H9 (cell line): ENCODE results near the gene DLG1. TPM values are rescaled to one million over a fixed set of nuclear protein-coding genes. Genes with fewer than 3 reads are reported as not detected.

ENCODE experiments used
- DNase-seq: peaks from one replicate; pipeline ENCODE4 v3.0.0-alpha.2; 2017
- H2AFZ ChIP-seq: one replicate; pipeline ENCODE4 v1.6.1; 2013; ENCODE audit warnings: mild to moderate bottlenecking, low read length, control low read depth, moderate library complexity
- H2AK5ac ChIP-seq: 2 replicates; pipeline ENCODE4 v1.6.1; 2013; ENCODE audit warnings: low read length, control low read depth, mixed read lengths; ENCODE audit not compliant: insufficient read length
- H2BK120ac ChIP-seq: one replicate; pipeline ENCODE4 v1.6.1; 2013; ENCODE audit warnings: low read depth, mild to moderate bottlenecking, low read length, control low read depth, inconsistent platforms; ENCODE audit not compliant: poor library complexity, severe bottlenecking
- H2BK12ac ChIP-seq: 2 replicates; pipeline ENCODE4 v1.6.1; 2013; ENCODE audit warnings: low read length, control low read depth, mixed read lengths, low read depth; ENCODE audit not compliant: insufficient read length
- H2BK15ac ChIP-seq: 2 replicates; pipeline ENCODE4 v1.6.1; 2013; ENCODE audit warnings: low read depth, low read length, control low read depth
- H2BK20ac ChIP-seq: one replicate; pipeline ENCODE4 v1.6.1; 2013; ENCODE audit warnings: low read depth, mild to moderate bottlenecking, low read length, control low read depth, inconsistent platforms; ENCODE audit not compliant: poor library complexity, severe bottlenecking
- H2BK5ac ChIP-seq: 2 replicates; pipeline ENCODE4 v1.6.1; 2013; ENCODE audit warnings: low read length, control low read depth, mixed read lengths; ENCODE audit not compliant: insufficient read length
- H3K14ac ChIP-seq: 2 replicates; pipeline ENCODE4 v1.6.1; 2013; ENCODE audit warnings: low read length, control low read depth; ENCODE audit not compliant: insufficient read depth
- H3K18ac ChIP-seq: 2 replicates; pipeline ENCODE4 v1.6.1; 2013; ENCODE audit warnings: low read depth, mild to moderate bottlenecking, mixed read lengths, low read length, control low read depth; ENCODE audit not compliant: insufficient read length
- H3K23ac ChIP-seq: 2 replicates; pipeline ENCODE4 v1.6.1; 2013; ENCODE audit warnings: low read length, control low read depth, mixed read lengths, low read depth; ENCODE audit not compliant: insufficient read length
- H3K23me2 ChIP-seq: 2 replicates; pipeline ENCODE4 v1.6.1; 2013; ENCODE audit warnings: low read depth, mild to moderate bottlenecking, mixed read lengths, low read length, control low read depth; ENCODE audit not compliant: insufficient read length, poor library complexity, severe bottlenecking
- H3K27ac ChIP-seq: 2 replicates; pipeline ENCODE4 v1.5.1; 2013; ENCODE audit warnings: low read length, control low read depth, mixed read lengths, low read depth; ENCODE audit not compliant: insufficient read length
- H3K27me3 ChIP-seq: 2 replicates; pipeline ENCODE4 v1.6.1; 2013; ENCODE audit warnings: low read length, control low read depth, inconsistent platforms; ENCODE audit not compliant: insufficient read depth
- H3K4ac ChIP-seq: 2 replicates; pipeline ENCODE4 v1.6.1; 2013; ENCODE audit warnings: low read depth, mild to moderate bottlenecking, control low read depth, inconsistent platforms, low read length, moderate library complexity
- H3K4me1 ChIP-seq: 2 replicates; pipeline ENCODE4 v1.6.1; 2013; ENCODE audit warnings: low read length, control low read depth, inconsistent platforms; ENCODE audit not compliant: insufficient read depth
- H3K4me2 ChIP-seq: 2 replicates; pipeline ENCODE4 v1.6.1; 2013; ENCODE audit warnings: low read length, control low read depth, mixed read lengths; ENCODE audit not compliant: insufficient read length, insufficient read depth
- H3K56ac ChIP-seq: 2 replicates; pipeline ENCODE4 v1.6.1; 2013; ENCODE audit warnings: low read depth, mild to moderate bottlenecking, mixed read lengths, low read length, control low read depth; ENCODE audit not compliant: insufficient read length
- H3K79me1 ChIP-seq: 2 replicates; pipeline ENCODE4 v1.6.1; 2013; ENCODE audit warnings: low read depth, mild to moderate bottlenecking, moderate library complexity, low read length, control low read depth, inconsistent platforms; ENCODE audit not compliant: insufficient read depth, poor library complexity, severe bottlenecking
- H3K79me2 ChIP-seq: 2 replicates; pipeline ENCODE4 v1.6.1; 2013; ENCODE audit warnings: low read length, control low read depth, inconsistent platforms; ENCODE audit not compliant: insufficient read depth
- H3K9ac ChIP-seq: 2 replicates; pipeline ENCODE4 v1.6.1; 2013; ENCODE audit warnings: low read length, control low read depth, mixed read lengths; ENCODE audit not compliant: insufficient read length; ENCODE audit errors: extremely low read depth
- H3K9me3 ChIP-seq: one replicate; pipeline ENCODE4 v1.6.1; 2013; ENCODE audit warnings: low read depth, low read length, inconsistent platforms; ENCODE audit not compliant: control insufficient read depth
- H3T11ph ChIP-seq: one replicate; pipeline ENCODE4 v1.6.1; 2013; ENCODE audit warnings: mild to moderate bottlenecking, low read length, control low read depth, inconsistent platforms
- H4K20me1 ChIP-seq: one replicate; pipeline ENCODE4 v1.6.1; 2013; ENCODE audit not compliant: control insufficient read depth, insufficient read length, insufficient read depth
- H4K5ac ChIP-seq: 2 replicates; pipeline ENCODE4 v1.6.1; 2013; ENCODE audit warnings: low read depth, mild to moderate bottlenecking, mixed read lengths, low read length, control low read depth; ENCODE audit not compliant: insufficient read length
- H4K8ac ChIP-seq: replicated peaks from 2 replicates; pipeline ENCODE4 v1.6.1; 2013; ENCODE audit warnings: low read length, control low read depth, mixed read lengths, low read depth; ENCODE audit not compliant: insufficient read length
- H4K91ac ChIP-seq: 2 replicates; pipeline ENCODE4 v1.6.1; 2013; ENCODE audit warnings: low read depth, mild to moderate bottlenecking, moderate library complexity, mixed read lengths, low read length, control low read depth; ENCODE audit not compliant: insufficient read length
- H3K27ac Mint-ChIP-seq, 3 experiments: 2 replicates in 2 of 3; 3 replicates in 1 of 3; pipeline ENCODE4 v1.8.0; 2020 to 2021; ENCODE audit warnings: mixed read lengths in 3 of 3, mild to moderate bottlenecking in 1 of 3, moderate library complexity in 1 of 3
- H3K27me3 Mint-ChIP-seq: 2 replicates; pipeline ENCODE4 v1.8.0; 2021; ENCODE audit warnings: low read depth, mild to moderate bottlenecking, moderate library complexity, mixed read lengths
- H3K36me3 Mint-ChIP-seq, 3 experiments: 2 replicates in 2 of 3; 3 replicates in 1 of 3; pipeline ENCODE4 v1.8.0; 2020 to 2021; ENCODE audit warnings: low read depth in 3 of 3, mixed read lengths in 3 of 3; ENCODE audit not compliant: insufficient read depth in 1 of 3
- H3K4me1 Mint-ChIP-seq, 2 experiments: 2 replicates each; pipeline ENCODE4 v1.8.0; 2020; ENCODE audit warnings: mixed read lengths in 2 of 2
- H3K4me3 Mint-ChIP-seq, 2 experiments: 2 replicates in 1 of 2; 3 replicates in 1 of 2; pipeline ENCODE4 v1.8.0; 2020 to 2021; ENCODE audit warnings: mild to moderate bottlenecking in 2 of 2, mixed read lengths in 2 of 2, moderate library complexity in 1 of 2
- H3K9me3 Mint-ChIP-seq, 2 experiments: 2 replicates in 1 of 2; 3 replicates in 1 of 2; pipeline ENCODE4 v1.8.0; 2020; ENCODE audit warnings: mild to moderate bottlenecking in 2 of 2, mixed read lengths in 2 of 2, moderate library complexity in 1 of 2
- CTCF ChIP-seq: fragments of 200-600 bp; sonication (generic); conservative IDR thresholded peaks from 3 replicates; pipeline ENCODE4 v1.8.0; 2021; ENCODE audit warnings: antibody characterized with exemption, mild to moderate bottlenecking
- WGBS: extraction: QIAGEN DNeasy Blood & Tissue Kit; methylation state at CpG from one replicate; pipeline ENCODE4 v1.1.7; 2013; ENCODE audit warnings: missing lambda C conversion rate, low lambda C conversion rate, mixed read lengths; ENCODE audit not compliant: insufficient read length; ENCODE audit errors: extremely low coverage; 5-methylcytosine and 5-hydroxymethylcytosine counted together
- total RNA-seq: library from RNA; stranded (reverse); gene quantifications from 2 replicates; pipeline ENCODE4 v1.2.1, GENCODE V29; 2021

DLG1 gene
- total RNA-seq, 1 experiment from 2014 or later = 84.1 TPM

GRCh38 chr3:197296545-197296944 lies 1.9 kb downstream of the DLG1 start:
- Histone ChIP-seq H3K56ac (no peak overlapping the region), H2BK15ac (no peak overlapping the region), H3K4me2 (peak overlapping the region; percentile 78), H3K23ac (no peak overlapping the region), H3K79me1 (peaks cover 5% of the 10 kb centered on the region), H3K27ac (no peak overlapping the region), H2AFZ (no peak overlapping the region), H2BK120ac (no peak overlapping the region), H3K14ac (no peak overlapping the region), H2BK5ac (no peak overlapping the region), H3K4ac (no peak overlapping the region), H2BK20ac (no peak overlapping the region), H4K91ac (no peak overlapping the region), H2AK5ac (no peak overlapping the region), H4K20me1 (no peaks in the 10 kb centered on the region), H3K9ac (no peak overlapping the region), H3K23me2 (peaks cover 12% of the 10 kb centered on the region), H3K27me3 (no peaks in the 10 kb centered on the region), H3K18ac (no peak overlapping the region), H4K8ac (no peak overlapping the region), H3K4me1 (no peaks in the 10 kb centered on the region), H2BK12ac (no peak overlapping the region), H3T11ph (no peak overlapping the region), H4K5ac (no peak overlapping the region), H3K9me3 (no peaks in the 10 kb centered on the region), H3K79me2 (peaks cover 3% of the 10 kb centered on the region; the same call in 1 of the 2 replicates)
- no CpG with 5 or more reads among the region's 2 CpGs for WGBS
- Mint-ChIP-seq H3K9me3 (no peaks in the 10 kb centered on the region), H3K27ac (no peak overlapping the region), H3K27me3 (peaks cover 4% of the 10 kb centered on the region), H3K4me3 (peak overlapping the region; percentile 90), H3K4me1 (peaks cover 18 to 21% of the 10 kb centered on the region in 2 experiments), H3K36me3 (peaks cover 5 to 43% (median 23%) of the 10 kb centered on the region in 3 experiments; a peak in 6 of 7 replicates)
- no peak for DNase-seq
- no peak for TF ChIP-seq CTCF
